ENCODE results near the gene PDE6B. TPM values are rescaled to one million over a fixed set of nuclear protein-coding genes. Genes with fewer than 3 reads are reported as not detected.

Gene PDE6B
- polyA plus RNA-seq, 1 donor (not counting 4 experiments of a cell fraction or from before 2014, with no cell fraction given) = not detected

GRCh38 chr4:623914-624566, 1.3 kb upstream of the PDE6B start:
- H3K9me3 ChIP-seq (ENCODE audit: control insufficient read depth, low read depth, low read length) = peaks cover 3% of the 10 kb centered on the region
- no peak overlapping the region for H3K27ac ChIP-seq (ENCODE audit: control insufficient read depth, insufficient read depth, low read length)
- dilution Hi-C loops (cut with MboI; ENCODE audit: extremely low pct_ligation_motif_present, low sequenced_read_pairs) = no loop called here
- no peaks in the 10 kb centered on the region for H3K36me3 ChIP-seq (ENCODE audit: control insufficient read depth in 2 of 2, extremely low read depth in 1 of 2, insufficient read depth in 2 of 2, low read length in 2 of 2)
- no peak overlapping the region for H3K9ac ChIP-seq (ENCODE audit: control insufficient read depth, extremely low read depth, insufficient read depth, low read length)
- no peaks in the 10 kb centered on the region for H3K9me1 ChIP-seq (ENCODE audit: control insufficient read depth, extremely low read depth, insufficient read depth, low read length)
- no peak overlapping the region for H2AFZ ChIP-seq (ENCODE audit: control insufficient read depth, low read length)
- no peak overlapping the region for H3K4me2 ChIP-seq (ENCODE audit: control insufficient read depth, extremely low read depth, insufficient read depth, low read depth, low read length)
- FAIRE-seq = no peak
- no peaks in the 10 kb centered on the region for H3K4me1 ChIP-seq (ENCODE audit: control insufficient read depth, extremely low read depth, insufficient read depth, low read length)
- no peaks in the 10 kb centered on the region for H3K27me3 ChIP-seq (ENCODE audit: control insufficient read depth, extremely low read depth, insufficient read depth, low read length)
- TF ChIP-seq CTCF (optimal IDR thresholded peaks at IDR 0.05 in 1 of 3, IDR thresholded peaks at IDR 0.05 in 1 of 3, conservative IDR thresholded peaks at IDR 0.05 in 1 of 3; ENCODE audit: extremely low read depth in 1 of 3, insufficient read depth in 2 of 3, low read length in 3 of 3) (no peak), EZH2 (IDR thresholded peaks at IDR 0.05; ENCODE audit: low read length) (no peak)
- H4K20me1 ChIP-seq (ENCODE audit: control insufficient read depth, extremely low read depth, insufficient read depth, low read length) = no peaks in the 10 kb centered on the region
- H3K79me2 ChIP-seq (ENCODE audit: control insufficient read depth, insufficient read depth, low read length) = no peaks in the 10 kb centered on the region
- DNase-seq (ENCODE audit: low read depth, low spot score) = no peak
- H3K4me3 ChIP-seq (ENCODE audit: control insufficient read depth in 2 of 3, extremely low read depth in 1 of 3, insufficient read depth in 2 of 3, low read depth in 1 of 3, low read length in 3 of 3) = no peak overlapping the region

- Histone ChIP-seq H3K27ac (ENCODE audit: control insufficient read depth, insufficient read depth, low read length) (no peak overlapping the region), H3K4me3 (ENCODE audit: control insufficient read depth in 2 of 3, extremely low read depth in 1 of 3, insufficient read depth in 2 of 3, low read depth in 1 of 3, low read length in 3 of 3) (no peak overlapping the region), H3K36me3 (ENCODE audit: control insufficient read depth in 2 of 2, extremely low read depth in 1 of 2, insufficient read depth in 2 of 2, low read length in 2 of 2) (no peaks in the 10 kb centered on the region), H3K79me2 (ENCODE audit: control insufficient read depth, insufficient read depth, low read length) (no peaks in the 10 kb centered on the region), H3K4me2 (ENCODE audit: control insufficient read depth, extremely low read depth, insufficient read depth, low read depth, low read length) (no peak overlapping the region), H2AFZ (ENCODE audit: control insufficient read depth, low read length) (no peak overlapping the region), H3K27me3 (ENCODE audit: control insufficient read depth, extremely low read depth, insufficient read depth, low read length) (no peaks in the 10 kb centered on the region), H3K9me1 (ENCODE audit: control insufficient read depth, extremely low read depth, insufficient read depth, low read length) (no peaks in the 10 kb centered on the region), H3K9me3 (ENCODE audit: control insufficient read depth, low read depth, low read length) (peaks cover 3% of the 10 kb centered on the region), H4K20me1 (ENCODE audit: control insufficient read depth, extremely low read depth, insufficient read depth, low read length) (no peaks in the 10 kb centered on the region), H3K4me1 (ENCODE audit: control insufficient read depth, extremely low read depth, insufficient read depth, low read length) (no peaks in the 10 kb centered on the region), H3K9ac (ENCODE audit: control insufficient read depth, extremely low read depth, insufficient read depth, low read length) (no peak overlapping the region)
- dilution Hi-C loops (cut with MboI; ENCODE audit: extremely low pct_ligation_motif_present, low sequenced_read_pairs) = no loop called here
- FAIRE-seq = no peak
- no peak for DNase-seq (ENCODE audit: low read depth, low spot score)
- TF ChIP-seq CTCF (optimal IDR thresholded peaks at IDR 0.05 in 1 of 3, IDR thresholded peaks at IDR 0.05 in 1 of 3, conservative IDR thresholded peaks at IDR 0.05 in 1 of 3; ENCODE audit: extremely low read depth in 1 of 3, insufficient read depth in 2 of 3, low read length in 3 of 3) (no peak), EZH2 (IDR thresholded peaks at IDR 0.05; ENCODE audit: low read length) (no peak)
These were observed 323 bp downstream of the PDE6B start for GRCh38 chr4:625631-626161.

All from keratinocyte (primary cell).